Measurements from ENCODE around the gene DBP.

DBP gene

GRCh38 chr19:48645620-48646000 lies 8.4 kb upstream of the DBP start:
- Histone ChIP-seq H3K4me2 (ENCODE audit: low read depth, low read length, poor library complexity, severe bottlenecking) (peak overlapping the region; percentile 62), H3K9me2 (replicated peaks; ENCODE audit: insufficient read depth, low read length) (no peaks in the 10 kb centered on the region), H3K9me3 (ENCODE audit: insufficient read depth, low read length) (no peaks in the 10 kb centered on the region), H4K20me1 (ENCODE audit: low read depth, low read length) (no peaks in the 10 kb centered on the region), H2AFZ (ENCODE audit: low read depth, low read length, severe bottlenecking) (peak overlapping the region; percentile 78), H3K79me2 (ENCODE audit: insufficient read depth, low read length) (no peaks in the 10 kb centered on the region), H3K36me3 (ENCODE audit: low read length) (no peaks in the 10 kb centered on the region), H3K4me3 (ENCODE audit: insufficient read depth, low read length, poor library complexity, severe bottlenecking) (peak overlapping the region; percentile 50), H3F3A (ENCODE audit: insufficient read depth) (no peaks in the 10 kb centered on the region), H3K27me3 (ENCODE audit: low read length) (no peaks in the 10 kb centered on the region), H3K27ac (ENCODE audit: low read depth, low read length) (no peak overlapping the region), H3K9ac (ENCODE audit: low read length) (peak overlapping the region; percentile 54)
- TF ChIP-seq CTCF (IDR thresholded peaks at IDR 0.05; ENCODE audit: insufficient read depth, low read length, poor library complexity, severe bottlenecking), result no peak
- no peak for TF ChIP-seq EZH2phosphoT487 (conservative IDR thresholded peaks at IDR 0.05; ENCODE audit: low read length)

- Histone ChIP-seq H3K79me2 (ENCODE audit: insufficient read depth, low read length) (no peaks in the 10 kb centered on the region), H4K20me1 (ENCODE audit: low read depth, low read length) (no peaks in the 10 kb centered on the region), H3K9me3 (ENCODE audit: insufficient read depth, low read length) (no peaks in the 10 kb centered on the region), H3F3A (ENCODE audit: insufficient read depth) (no peaks in the 10 kb centered on the region), H3K4me3 (ENCODE audit: insufficient read depth, low read length, poor library complexity, severe bottlenecking) (no peak overlapping the region), H2AFZ (ENCODE audit: low read depth, low read length, severe bottlenecking) (peak overlapping the region; percentile 78), H3K27me3 (ENCODE audit: low read length) (no peaks in the 10 kb centered on the region), H3K27ac (ENCODE audit: low read depth, low read length) (no peak overlapping the region), H3K4me2 (ENCODE audit: low read depth, low read length, poor library complexity, severe bottlenecking) (peak overlapping the region; percentile 62), H3K9me2 (replicated peaks; ENCODE audit: insufficient read depth, low read length) (no peaks in the 10 kb centered on the region), H3K36me3 (ENCODE audit: low read length) (no peaks in the 10 kb centered on the region), H3K9ac (ENCODE audit: low read length) (peak overlapping the region; percentile 54; the same call in 1 of the 2 replicates)
- TF ChIP-seq CTCF (IDR thresholded peaks at IDR 0.05; ENCODE audit: insufficient read depth, low read length, poor library complexity, severe bottlenecking) (no peak), EZH2phosphoT487 (conservative IDR thresholded peaks at IDR 0.05; ENCODE audit: low read length) (no peak)
Observed at GRCh38 chr19:48644839-48645619, 7.8 kb upstream of the DBP start.

- H3K4me2 ChIP-seq (ENCODE audit: low read depth, low read length, poor library complexity, severe bottlenecking), result no peak overlapping the region
- H3K36me3 ChIP-seq (ENCODE audit: low read length), result no peaks in the 10 kb centered on the region
- no peak for TF ChIP-seq EZH2phosphoT487 (conservative IDR thresholded peaks at IDR 0.05; ENCODE audit: low read length)
- no peaks in the 10 kb centered on the region for H3K9me2 ChIP-seq (replicated peaks; ENCODE audit: insufficient read depth, low read length)
- no peak overlapping the region for H2AFZ ChIP-seq (ENCODE audit: low read depth, low read length, severe bottlenecking)
- H3K27me3 ChIP-seq (ENCODE audit: low read length), result no peaks in the 10 kb centered on the region
- H3K4me3 ChIP-seq (ENCODE audit: insufficient read depth, low read length, poor library complexity, severe bottlenecking), result no peak overlapping the region
- H3F3A ChIP-seq (ENCODE audit: insufficient read depth), result no peaks in the 10 kb centered on the region
- H3K27ac ChIP-seq (ENCODE audit: low read depth, low read length), result no peak overlapping the region
- H3K79me2 ChIP-seq (ENCODE audit: insufficient read depth, low read length), result no peaks in the 10 kb centered on the region
- H3K9me3 ChIP-seq (ENCODE audit: insufficient read depth, low read length), result no peaks in the 10 kb centered on the region
- no peaks in the 10 kb centered on the region for H4K20me1 ChIP-seq (ENCODE audit: low read depth, low read length)
- no peak overlapping the region for H3K9ac ChIP-seq (ENCODE audit: low read length)
Observed at GRCh38 chr19:48644355-48644754, 7.2 kb upstream of the DBP start.

- Histone ChIP-seq H3K79me2 (ENCODE audit: insufficient read depth, low read length) (no peaks in the 10 kb centered on the region), H2AFZ (ENCODE audit: low read depth, low read length, severe bottlenecking) (no peak overlapping the region), H3K4me2 (ENCODE audit: low read depth, low read length, poor library complexity, severe bottlenecking) (no peak overlapping the region), H4K20me1 (ENCODE audit: low read depth, low read length) (no peaks in the 10 kb centered on the region), H3K9ac (ENCODE audit: low read length) (no peak overlapping the region), H3K9me3 (ENCODE audit: insufficient read depth, low read length) (no peaks in the 10 kb centered on the region), H3K36me3 (ENCODE audit: low read length) (no peaks in the 10 kb centered on the region), H3K27ac (ENCODE audit: low read depth, low read length) (no peak overlapping the region), H3K9me2 (replicated peaks; ENCODE audit: insufficient read depth, low read length) (no peaks in the 10 kb centered on the region), H3K27me3 (ENCODE audit: low read length) (no peaks in the 10 kb centered on the region), H3F3A (ENCODE audit: insufficient read depth) (no peaks in the 10 kb centered on the region), H3K4me3 (ENCODE audit: insufficient read depth, low read length, poor library complexity, severe bottlenecking) (no peak overlapping the region)
- TF ChIP-seq CTCF (IDR thresholded peaks at IDR 0.05; ENCODE audit: insufficient read depth, low read length, poor library complexity, severe bottlenecking) (no peak), EZH2phosphoT487 (conservative IDR thresholded peaks at IDR 0.05; ENCODE audit: low read length) (no peak)
Observed at GRCh38 chr19:48642862-48643261, 5.7 kb upstream of the DBP start.
